Activated CD4-positive, alpha-beta T cell treated with anti-CD3 and anti-CD28 coated beads for 48 hours (primary cell): ENCODE measurements around the gene RSAD1.

Experiments used
- DNase-seq: peaks from one replicate; pipeline ENCODE4 v3.0.0-alpha.2; 2020

RSAD1 gene

GRCh38 chr17:50498021-50498874 lies 19.6 kb downstream of the RSAD1 start:
- no peak for DNase-seq

DNA sequence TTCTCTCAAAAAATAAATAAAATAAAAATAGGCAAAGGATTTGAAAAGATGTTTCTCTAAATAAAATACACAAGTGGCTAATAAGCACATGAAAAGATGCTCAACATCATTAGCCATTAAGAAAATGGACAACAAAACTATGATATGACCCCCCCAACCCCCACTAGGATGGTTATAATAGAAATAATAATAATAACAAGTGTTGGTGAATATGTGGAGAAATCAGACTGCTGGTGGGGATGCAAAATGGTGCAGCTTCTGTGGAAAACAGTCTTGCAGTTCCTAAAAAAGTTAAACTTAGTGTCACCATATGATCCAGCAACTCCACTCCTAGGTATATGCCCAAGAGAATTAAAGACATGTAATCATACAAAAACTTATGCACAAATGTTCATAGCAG lies 20.6 kb downstream of the RSAD1 start:
- DNase-seq: no peak

DNA sequence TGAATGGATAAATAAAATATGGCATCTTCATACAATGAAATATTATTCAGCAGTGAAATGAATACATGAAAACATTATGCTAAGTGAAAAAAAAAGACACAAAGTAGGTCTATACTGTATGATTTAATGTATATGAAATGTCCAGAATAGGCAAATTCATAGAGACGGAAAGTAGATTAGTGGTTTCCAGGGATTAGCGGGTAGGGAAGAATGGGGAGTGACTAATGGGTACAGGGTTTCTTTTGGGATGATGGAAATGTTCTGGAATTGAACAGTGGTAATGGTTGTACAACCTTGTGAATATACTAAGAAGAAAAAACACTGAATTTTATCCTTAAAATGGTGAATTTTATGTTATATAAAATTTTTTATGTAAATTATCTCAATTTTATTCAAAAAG lies 21.1 kb downstream of the RSAD1 start:
- no peak for DNase-seq

DNA sequence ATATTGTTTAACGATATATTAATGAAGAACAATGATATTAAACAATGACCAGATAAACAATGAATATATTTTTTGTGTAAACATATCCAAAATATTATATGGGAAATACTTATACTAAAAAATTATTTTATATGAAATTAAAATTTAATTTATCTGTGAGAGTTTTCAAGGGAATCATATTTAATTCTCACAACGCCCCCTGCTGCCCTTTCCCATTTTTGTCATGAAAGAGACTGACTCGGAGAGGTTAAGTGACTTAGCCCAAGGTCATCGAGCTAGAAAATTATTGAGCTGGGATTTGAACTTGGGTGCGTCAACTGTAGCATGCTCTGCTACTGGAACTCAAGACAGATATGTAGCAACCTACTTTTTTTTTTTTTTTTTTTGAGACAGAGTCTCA lies 22.4 kb downstream of the RSAD1 start:
- DNase-seq: peak; percentile 52

GRCh38 chr17:50502301-50502990 lies 23.8 kb downstream of the RSAD1 start:
- DNase-seq: no peak

GRCh38 chr17:50505591-50506130 lies 27.0 kb downstream of the RSAD1 start:
- no peak for DNase-seq

- no peak for DNase-seq
These were observed 27.6 kb downstream of the RSAD1 start for GRCh38 chr17:50506298-50506697.

DNA sequence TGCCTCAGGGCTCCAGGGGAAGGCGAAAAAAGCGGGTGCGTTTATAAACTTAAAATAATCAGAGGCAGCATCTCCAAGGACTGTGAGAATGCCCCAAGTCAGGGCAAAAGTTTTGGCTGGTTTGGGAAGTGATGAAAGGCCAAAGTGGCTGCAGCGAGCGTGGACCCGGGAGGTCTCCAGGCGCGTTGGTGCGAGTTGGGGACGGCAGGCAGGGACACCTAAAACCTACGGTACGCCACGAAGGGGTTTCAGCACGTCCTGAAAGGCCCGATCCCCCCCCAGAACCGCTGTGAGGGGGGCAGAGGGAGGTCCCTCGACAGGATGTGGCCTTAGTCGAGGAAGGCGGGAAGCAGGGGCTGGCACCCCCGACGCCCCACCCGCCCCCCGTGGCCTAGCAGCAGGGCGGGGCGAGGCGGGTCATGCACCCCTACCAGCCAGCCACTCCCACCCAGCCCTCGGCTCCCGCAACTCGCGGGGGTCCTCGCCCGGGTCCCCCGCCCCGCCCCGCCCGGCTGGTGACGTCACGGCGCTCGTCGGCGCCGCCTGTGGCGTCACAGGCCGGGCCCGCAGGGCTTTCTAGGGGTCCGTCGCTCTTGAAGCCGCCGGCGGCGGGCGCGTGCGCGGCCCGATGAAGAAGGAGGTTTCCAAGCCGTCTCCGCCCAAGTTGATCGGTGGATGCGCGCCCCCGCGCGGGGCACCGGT lies 29.4 kb downstream of the RSAD1 start, which contains the start of gene MYCBPAP:
MYCBPAP (plus strand) TSS at position 569 of the 702 bp plus-strand sequence. CDS start 236 bp downstream, outside the sequence.
- DNase-seq: peak; percentile 88

DNA sequence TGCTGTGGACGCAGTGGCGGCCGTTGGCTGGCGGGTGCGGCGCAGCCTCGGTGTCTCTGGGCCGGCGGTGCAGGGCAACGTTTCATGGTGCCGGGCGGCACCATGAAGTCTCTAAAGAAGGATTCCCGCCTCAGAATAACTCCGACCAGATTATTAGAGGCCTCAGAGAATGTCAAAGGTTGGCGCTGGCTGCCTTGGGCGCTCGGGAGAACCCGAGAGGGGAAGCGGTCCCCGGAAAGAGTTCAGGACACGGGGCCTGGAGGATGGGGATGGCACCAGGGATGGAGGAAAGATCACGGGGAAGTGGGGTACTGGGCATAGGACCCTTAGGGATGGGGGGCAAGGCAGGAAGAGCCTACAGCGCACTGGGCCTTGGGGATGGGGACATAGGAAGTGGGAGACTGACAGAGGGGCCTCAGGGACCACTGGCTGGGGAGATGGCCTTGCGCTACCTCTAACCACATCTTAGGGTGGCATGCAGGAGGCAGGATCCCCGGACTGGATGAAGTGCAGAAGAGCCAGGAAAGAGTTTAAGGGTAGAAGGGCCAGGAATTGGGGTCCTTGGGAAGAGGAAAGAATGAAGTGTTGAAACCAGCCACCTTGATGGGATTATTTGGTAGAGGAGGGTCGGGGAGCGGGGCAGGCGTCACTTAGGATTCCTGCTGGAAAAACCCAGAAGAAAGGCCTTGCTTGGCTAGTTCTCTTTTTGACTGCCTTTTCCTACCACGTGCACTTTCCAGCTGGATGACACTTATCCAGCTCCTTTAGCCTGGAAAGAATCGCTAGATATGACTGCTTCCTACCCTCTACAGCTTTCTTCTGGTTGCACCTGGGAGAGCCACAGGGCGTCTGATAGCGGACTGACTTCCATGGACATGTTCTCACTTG lies 30.2 kb downstream of the RSAD1 start:
- no peak for DNase-seq

- peak; percentile 72 for DNase-seq
These were observed 32.4 kb downstream of the RSAD1 start for GRCh38 chr17:50511058-50511457.

- no peak for DNase-seq
These were observed 34.8 kb downstream of the RSAD1 start for GRCh38 chr17:50513495-50513894.

- no peak for DNase-seq
These were observed 35.7 kb downstream of the RSAD1 start for GRCh38 chr17:50514388-50514787.

DNA sequence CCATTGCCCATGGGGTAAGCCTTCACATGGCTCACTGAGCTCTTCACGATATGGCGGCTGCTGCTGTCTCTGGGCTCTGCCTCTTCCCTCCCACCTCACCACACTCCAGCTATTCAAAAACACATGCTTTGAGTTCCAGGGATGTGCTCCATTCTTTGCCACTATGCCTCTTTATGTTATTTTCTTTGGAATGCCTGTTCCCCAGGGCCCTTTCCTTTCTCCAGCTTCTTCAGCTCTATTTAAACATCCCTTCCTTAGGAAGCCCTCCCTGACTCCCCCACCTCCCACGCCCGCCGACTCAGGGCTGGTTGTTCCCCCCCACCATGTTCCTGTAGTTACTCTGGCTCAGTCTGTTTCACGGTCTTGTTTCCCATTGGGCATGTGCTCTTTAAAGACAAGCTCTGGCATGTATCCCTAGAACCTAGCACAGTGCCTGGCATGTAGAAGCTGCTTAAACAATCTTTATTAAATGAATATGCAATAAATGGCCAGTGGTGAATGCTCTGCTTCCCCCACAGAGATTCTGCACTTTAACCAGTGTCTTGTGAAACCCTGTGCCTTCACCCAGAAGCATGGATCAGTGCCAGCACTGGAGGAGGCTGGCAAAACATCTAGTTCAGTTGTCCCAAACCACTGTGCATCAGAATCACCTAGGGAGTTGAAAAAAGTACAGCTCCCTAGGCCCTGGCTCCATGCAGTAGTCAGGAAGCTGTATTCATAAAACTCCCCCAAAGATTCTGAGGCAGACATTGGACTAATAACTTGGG lies 36.5 kb downstream of the RSAD1 start:
- DNase-seq: no peak

DNA sequence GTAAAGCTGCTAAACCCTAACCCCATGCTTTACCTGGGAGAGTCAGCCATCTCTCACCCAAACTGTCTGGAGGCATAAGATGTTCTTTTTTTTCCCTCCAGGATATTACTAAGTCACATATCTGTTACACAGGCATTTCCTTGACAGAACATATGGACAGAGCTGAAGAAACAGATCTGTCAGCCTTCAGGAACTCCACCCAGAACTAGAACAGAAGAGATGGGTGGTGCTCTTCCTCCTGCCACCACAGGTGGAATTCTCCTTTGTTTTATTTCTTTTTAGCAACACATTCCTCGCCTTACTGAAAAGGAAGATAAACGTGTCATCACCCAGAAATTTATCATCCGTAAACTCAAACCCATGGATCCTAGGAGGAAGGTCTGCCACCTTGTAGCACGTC lies 38.4 kb downstream of the RSAD1 start:
- no peak for DNase-seq

GRCh38 chr17:50517504-50518383 lies 39.1 kb downstream of the RSAD1 start:
- no peak for DNase-seq

DNA sequence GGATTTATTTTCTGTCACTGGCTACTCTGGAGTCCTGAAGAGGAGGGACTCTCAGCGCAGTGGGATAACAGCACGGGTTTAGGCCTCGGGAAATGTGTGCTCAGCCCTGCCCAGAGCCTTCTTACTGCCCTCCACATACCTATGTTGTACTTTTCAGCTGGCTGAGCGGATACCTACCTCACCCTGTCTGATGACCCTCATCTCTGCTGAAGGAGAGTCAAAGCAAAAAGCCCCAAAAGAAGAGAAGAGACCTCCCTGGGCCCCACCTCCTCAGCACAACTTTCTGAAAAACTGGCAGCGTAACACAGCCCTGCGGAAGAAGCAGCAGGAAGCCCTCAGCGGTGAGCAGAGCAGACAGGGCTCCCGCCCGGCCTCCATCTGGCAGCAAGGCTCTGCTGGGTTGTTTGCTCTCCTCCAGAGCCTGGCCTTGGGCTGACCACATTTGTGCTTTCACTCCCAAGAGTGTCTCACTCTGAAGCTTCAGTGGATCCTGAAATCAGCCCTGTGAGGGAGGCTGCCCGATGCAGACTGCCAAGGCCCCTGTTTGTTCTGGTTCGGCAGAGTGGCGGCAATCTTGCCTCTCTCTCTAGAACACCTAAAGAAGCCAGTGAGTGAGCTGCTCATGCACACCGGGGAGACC lies 39.8 kb downstream of the RSAD1 start:
- no peak for DNase-seq

- DNase-seq: no peak
These were observed 40.6 kb downstream of the RSAD1 start for GRCh38 chr17:50519141-50519834.

- no peak for DNase-seq
These were observed 41.8 kb downstream of the RSAD1 start for GRCh38 chr17:50520483-50520882.

- DNase-seq: no peak
These were observed 42.9 kb downstream of the RSAD1 start for GRCh38 chr17:50521514-50521913.
